Fibroblast of lung (primary cell): ENCODE results near the gene GPR108. TPM values are rescaled to one million over a fixed set of nuclear protein-coding genes. Genes with fewer than 3 reads are reported as not detected.

Experiments used
- DNase-seq, 2 donors: peaks; one replicate each; pipeline versions ENCODE4 v3.0.0 to v3.0.0-alpha.2; 2010; ENCODE audit warnings: low read depth in 2 of 2
- H2AFZ ChIP-seq: 2 replicates; pipeline ENCODE4 v1.5.1; 2012; ENCODE audit warnings: low read length, control low read depth, inconsistent platforms
- H3K27ac ChIP-seq: 2 replicates; pipeline ENCODE4 v1.5.1; 2011; ENCODE audit warnings: low read length, control low read depth; ENCODE audit not compliant: insufficient read depth
- H3K27me3 ChIP-seq: 2 replicates; pipeline ENCODE4 v1.5.1; 2011; ENCODE audit warnings: mild to moderate bottlenecking, low read length; ENCODE audit not compliant: control insufficient read depth, insufficient read depth
- H3K36me3 ChIP-seq: 2 replicates; pipeline ENCODE4 v1.5.1; 2011; ENCODE audit warnings: low read length; ENCODE audit not compliant: control insufficient read depth, insufficient read depth
- H3K4me1 ChIP-seq: 2 replicates; pipeline ENCODE4 v1.5.1; 2011; ENCODE audit warnings: low read length; ENCODE audit not compliant: control insufficient read depth, insufficient read depth; ENCODE audit errors: extremely low read depth
- H3K4me2 ChIP-seq: 2 replicates; pipeline ENCODE4 v1.5.1; 2011; ENCODE audit warnings: low read length, control low read depth; ENCODE audit not compliant: insufficient read depth; ENCODE audit errors: extremely low read depth
- H3K4me3 ChIP-seq, 4 experiments: fragments of 200-600 bp in 1 of 4; sonication (generic) in 1 of 4; replicated peaks in 1 of 4; 2 replicates each; pipeline ENCODE4 v1.5.1; 2011 to 2016; ENCODE audit warnings: low read length in 4 of 4, low read depth in 3 of 4, mild to moderate bottlenecking in 3 of 4, control low read depth in 2 of 4, inconsistent platforms in 1 of 4, mixed read lengths in 1 of 4; ENCODE audit not compliant: insufficient read depth in 1 of 4; ENCODE audit errors: control extremely low read depth in 1 of 4
- H3K79me2 ChIP-seq: 2 replicates; pipeline ENCODE4 v1.5.1; 2012; ENCODE audit warnings: mild to moderate bottlenecking, low read length, inconsistent platforms; ENCODE audit not compliant: control insufficient read depth, insufficient read depth
- H3K9ac ChIP-seq: 2 replicates; pipeline ENCODE4 v1.5.1; 2011; ENCODE audit warnings: mild to moderate bottlenecking, low read length, control low read depth; ENCODE audit not compliant: insufficient read depth
- H3K9me3 ChIP-seq: 2 replicates; pipeline ENCODE4 v1.5.1; 2012; ENCODE audit warnings: low read depth, low read length; ENCODE audit not compliant: control insufficient read depth, insufficient read depth
- H4K20me1 ChIP-seq: 2 replicates; pipeline ENCODE4 v1.5.1; 2011; ENCODE audit warnings: low read length; ENCODE audit not compliant: control insufficient read depth, insufficient read depth; ENCODE audit errors: extremely low read depth
- EZH2 ChIP-seq: IDR thresholded peaks from 2 replicates; pipeline ENCODE4 v1.5.1; 2012; ENCODE audit warnings: low read length, control low read depth, mild to moderate bottlenecking; ENCODE audit errors: missing control alignments
- polyA plus RNA-seq, 2 donors: library from polyadenylated mRNA; depleted of rRNA in 1 of 2; stranded (reverse) in 1 of 2; unstranded in 1 of 2; fragments of >200 nt; gene quantifications; 2 replicates each; pipeline ENCODE4 v1.2.1, GENCODE V29; 2011 to 2012; ENCODE audit warnings: missing spikeins in 1 of 2
- total RNA-seq: library from RNA; depleted of rRNA; stranded (reverse); fragments of >200 nt; gene quantifications from 2 replicates; pipeline ENCODE4 v1.2.1, GENCODE V29; 2014
- TF ChIP-seq, protein P1 (sequence below), 2 donors: IDR thresholded peaks in 1 of 2; conservative IDR thresholded peaks in 1 of 2; 1 replicate in 1 of 2; 2 replicates in 1 of 2; pipeline ENCODE4 v1.5.1; 2011 to 2012; ENCODE audit warnings: low read length in 2 of 2, control low read depth in 1 of 2, inconsistent platforms in 1 of 2, low read depth in 1 of 2, mild to moderate bottlenecking in 1 of 2

GPR108 gene
- total and polyA plus RNA-seq, 2 donors (not counting 1 experiment from before 2014, with no cell fraction given): 28.4 to 57.0 TPM

DNA sequence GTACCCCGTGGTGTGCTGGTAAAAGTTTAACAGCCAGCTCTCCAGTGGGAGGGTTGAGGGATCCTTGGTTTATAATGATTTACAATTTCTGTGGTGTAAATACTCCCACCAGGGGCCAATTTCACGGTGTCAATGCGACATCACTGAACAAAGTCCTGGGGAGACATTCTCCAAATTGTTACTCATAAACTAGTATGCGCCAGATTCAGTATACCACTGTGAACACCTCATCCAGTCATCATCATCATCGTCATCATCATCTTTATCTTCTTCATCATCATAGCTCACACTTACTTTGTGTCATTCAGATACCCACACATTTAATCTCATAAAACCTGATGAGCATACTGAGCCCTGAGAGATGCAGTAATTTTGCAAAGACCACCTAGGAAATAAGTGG, 50.3 kb downstream of the GPR108 start:
- Histone ChIP-seq H3K9ac (no peak overlapping the region), H2AFZ (no peak overlapping the region), H3K4me1 (no peaks in the 10 kb centered on the region), H3K79me2 (no peaks in the 10 kb centered on the region), H3K27me3 (no peaks in the 10 kb centered on the region), H3K36me3 (no peaks in the 10 kb centered on the region), H3K9me3 (no peaks in the 10 kb centered on the region), H3K27ac (no peak overlapping the region), H3K4me3 (no peak overlapping the region), H4K20me1 (no peaks in the 10 kb centered on the region), H3K4me2 (no peak overlapping the region)
- TF ChIP-seq, protein P1, sequence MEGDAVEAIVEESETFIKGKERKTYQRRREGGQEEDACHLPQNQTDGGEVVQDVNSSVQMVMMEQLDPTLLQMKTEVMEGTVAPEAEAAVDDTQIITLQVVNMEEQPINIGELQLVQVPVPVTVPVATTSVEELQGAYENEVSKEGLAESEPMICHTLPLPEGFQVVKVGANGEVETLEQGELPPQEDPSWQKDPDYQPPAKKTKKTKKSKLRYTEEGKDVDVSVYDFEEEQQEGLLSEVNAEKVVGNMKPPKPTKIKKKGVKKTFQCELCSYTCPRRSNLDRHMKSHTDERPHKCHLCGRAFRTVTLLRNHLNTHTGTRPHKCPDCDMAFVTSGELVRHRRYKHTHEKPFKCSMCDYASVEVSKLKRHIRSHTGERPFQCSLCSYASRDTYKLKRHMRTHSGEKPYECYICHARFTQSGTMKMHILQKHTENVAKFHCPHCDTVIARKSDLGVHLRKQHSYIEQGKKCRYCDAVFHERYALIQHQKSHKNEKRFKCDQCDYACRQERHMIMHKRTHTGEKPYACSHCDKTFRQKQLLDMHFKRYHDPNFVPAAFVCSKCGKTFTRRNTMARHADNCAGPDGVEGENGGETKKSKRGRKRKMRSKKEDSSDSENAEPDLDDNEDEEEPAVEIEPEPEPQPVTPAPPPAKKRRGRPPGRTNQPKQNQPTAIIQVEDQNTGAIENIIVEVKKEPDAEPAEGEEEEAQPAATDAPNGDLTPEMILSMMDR (conservative IDR thresholded peaks at IDR 0.05 in 1 of 2, IDR thresholded peaks at IDR 0.05 in 1 of 2; ENCODE audit: low read depth in 1 of 2, low read length in 2 of 2): no peak
- no peak for TF ChIP-seq EZH2
- DNase-seq: no peak

GRCh38 chr19:6686628-6686975, 50.8 kb downstream of the GPR108 start:
- H3K4me2 ChIP-seq: no peak overlapping the region
- no peaks in the 10 kb centered on the region for H3K27me3 ChIP-seq
- no peaks in the 10 kb centered on the region for H4K20me1 ChIP-seq
- no peak overlapping the region for H2AFZ ChIP-seq
- TF ChIP-seq EZH2: no peak
- TF ChIP-seq, protein P1 (conservative IDR thresholded peaks at IDR 0.05 in 1 of 2, IDR thresholded peaks at IDR 0.05 in 1 of 2; ENCODE audit: low read depth in 1 of 2, low read length in 2 of 2): no peak
- H3K9ac ChIP-seq: no peak overlapping the region
- no peak for DNase-seq
- H3K4me3 ChIP-seq: no peak overlapping the region
- H3K9me3 ChIP-seq: no peaks in the 10 kb centered on the region
- no peaks in the 10 kb centered on the region for H3K79me2 ChIP-seq
- H3K36me3 ChIP-seq: no peaks in the 10 kb centered on the region
- H3K27ac ChIP-seq: no peak overlapping the region
- H3K4me1 ChIP-seq: no peaks in the 10 kb centered on the region

DNA sequence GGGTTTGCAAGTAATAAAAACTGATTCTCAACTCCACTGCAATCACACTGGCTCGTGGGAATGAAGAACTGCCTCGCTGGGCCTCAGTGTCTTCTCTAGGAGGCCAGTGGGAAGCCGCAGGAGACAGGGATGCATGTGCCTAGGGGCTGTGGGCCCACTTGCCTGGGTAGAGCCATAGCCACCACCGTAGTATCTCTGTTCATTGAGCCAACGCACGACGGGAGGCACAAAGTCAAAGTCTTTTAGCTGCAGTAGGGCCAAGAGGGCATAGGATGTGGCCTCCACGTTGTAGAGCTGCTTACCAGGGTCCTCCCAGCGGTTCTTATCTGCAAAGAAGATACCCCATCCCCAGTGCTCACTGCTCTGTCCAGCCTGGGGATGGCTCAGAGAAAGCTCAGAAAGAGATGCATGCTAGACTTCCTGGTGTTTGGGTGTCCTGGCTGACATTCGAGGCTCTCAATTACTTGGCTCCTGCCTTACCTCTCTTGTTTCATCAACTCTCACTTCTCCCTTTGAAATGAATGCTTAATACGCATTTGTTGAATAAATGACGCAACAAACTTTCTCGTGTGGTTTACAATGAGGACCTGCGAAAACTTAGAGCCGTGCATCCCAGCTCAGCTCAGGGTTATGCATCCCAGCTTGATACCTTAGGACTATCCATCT, 51.3 kb downstream of the GPR108 start:
- TF ChIP-seq EZH2: no peak
- TF ChIP-seq, protein P1 (conservative IDR thresholded peaks at IDR 0.05 in 1 of 2, IDR thresholded peaks at IDR 0.05 in 1 of 2; ENCODE audit: low read depth in 1 of 2, low read length in 2 of 2): no peak
- Histone ChIP-seq H3K36me3 (no peaks in the 10 kb centered on the region), H3K27ac (no peak overlapping the region), H3K79me2 (no peaks in the 10 kb centered on the region), H3K4me2 (no peak overlapping the region), H3K27me3 (no peaks in the 10 kb centered on the region), H3K4me1 (no peaks in the 10 kb centered on the region), H3K9me3 (no peaks in the 10 kb centered on the region), H3K9ac (no peak overlapping the region), H4K20me1 (no peaks in the 10 kb centered on the region), H3K4me3 (no peak overlapping the region), H2AFZ (no peak overlapping the region)
- no peak for DNase-seq
